ENCODE measurements around the gene YES1. TPM values are rescaled to one million over a fixed set of nuclear protein-coding genes. Genes with fewer than 3 reads are reported as not detected.
A peak's percentile ranks its signal among the peaks of the same experiment; 100 is the strongest.
"Not testable (repeated sequence)": the region's sequence is repeated elsewhere in the genome, so short reads cannot be mapped to it uniquely, and the experiment has no call there.

YES1 gene
- total and polyA plus RNA-seq, 8 donors = 6.4 to 147 (median 36.6) TPM

- Histone ChIP-seq H3K4me3 (no peak overlapping the region), H3K27me3 (no peaks in the 10 kb centered on the region), H3K4me1 (peaks cover 0 to 33% (median 5%) of the 10 kb centered on the region in 4 donors), H3K36me3 (no peaks in the 10 kb centered on the region), H3K27ac (no peak overlapping the region), H3K9me3 (no peaks in the 10 kb centered on the region)
- DNase-seq = no peak
- TF ChIP-seq EP300 (IDR thresholded peaks at IDR 0.05) (no peak), POLR2A (IDR thresholded peaks at IDR 0.05) (no peak), POLR2AphosphoS5 (IDR thresholded peaks at IDR 0.05) (no peak)
- TF ChIP-seq, protein P1, sequence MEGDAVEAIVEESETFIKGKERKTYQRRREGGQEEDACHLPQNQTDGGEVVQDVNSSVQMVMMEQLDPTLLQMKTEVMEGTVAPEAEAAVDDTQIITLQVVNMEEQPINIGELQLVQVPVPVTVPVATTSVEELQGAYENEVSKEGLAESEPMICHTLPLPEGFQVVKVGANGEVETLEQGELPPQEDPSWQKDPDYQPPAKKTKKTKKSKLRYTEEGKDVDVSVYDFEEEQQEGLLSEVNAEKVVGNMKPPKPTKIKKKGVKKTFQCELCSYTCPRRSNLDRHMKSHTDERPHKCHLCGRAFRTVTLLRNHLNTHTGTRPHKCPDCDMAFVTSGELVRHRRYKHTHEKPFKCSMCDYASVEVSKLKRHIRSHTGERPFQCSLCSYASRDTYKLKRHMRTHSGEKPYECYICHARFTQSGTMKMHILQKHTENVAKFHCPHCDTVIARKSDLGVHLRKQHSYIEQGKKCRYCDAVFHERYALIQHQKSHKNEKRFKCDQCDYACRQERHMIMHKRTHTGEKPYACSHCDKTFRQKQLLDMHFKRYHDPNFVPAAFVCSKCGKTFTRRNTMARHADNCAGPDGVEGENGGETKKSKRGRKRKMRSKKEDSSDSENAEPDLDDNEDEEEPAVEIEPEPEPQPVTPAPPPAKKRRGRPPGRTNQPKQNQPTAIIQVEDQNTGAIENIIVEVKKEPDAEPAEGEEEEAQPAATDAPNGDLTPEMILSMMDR (IDR thresholded peaks at IDR 0.05) = no peak
- intact Hi-C loops (cut with DNase I; ENCODE audit: low total_unique reads) = no loop called here
- 93 to 96% (median 95%) methylated on average over 12 of the region's 12 CpGs for WGBS, 5 donors
Measured at GRCh38 chr18:767084-767882, 44.8 kb downstream of the YES1 start.

GRCh38 chr18:766550-766860, 45.5 kb downstream of the YES1 start:
- 66 to 85% (median 76%) methylated on average over 1 of the region's 1 CpG for WGBS, 5 donors
- peak overlapping the region in 1 of 5 donors; percentile 14 for H3K27ac ChIP-seq
- no peaks in the 10 kb centered on the region for H3K36me3 ChIP-seq
- no peak for DNase-seq
- no peaks in the 10 kb centered on the region for H3K27me3 ChIP-seq
- intact Hi-C loops (cut with DNase I; ENCODE audit: low total_unique reads) = no loop called here
- H3K4me3 ChIP-seq = no peak overlapping the region
- no peak for TF ChIP-seq POLR2AphosphoS5 (IDR thresholded peaks at IDR 0.05)
- no peak for TF ChIP-seq EP300 (IDR thresholded peaks at IDR 0.05)
- TF ChIP-seq POLR2A (IDR thresholded peaks at IDR 0.05) = no peak
- TF ChIP-seq, protein P1 (IDR thresholded peaks at IDR 0.05) = no peak
- peaks cover 0 to 33% (median 5%) of the 10 kb centered on the region in 4 donors for H3K4me1 ChIP-seq
- H3K9me3 ChIP-seq = no peaks in the 10 kb centered on the region

GRCh38 chr18:765764-766549, 46.1 kb downstream of the YES1 start:
- H3K4me1 ChIP-seq = peaks cover 0 to 33% (median 5%) of the 10 kb centered on the region in 4 donors
- peak in 2 of 3 donors; percentile 47 to 67 for TF ChIP-seq POLR2AphosphoS5 (IDR thresholded peaks at IDR 0.05)
- TF ChIP-seq, protein P1 (IDR thresholded peaks at IDR 0.05) = no peak
- TF ChIP-seq EP300 (IDR thresholded peaks at IDR 0.05) = no peak
- TF ChIP-seq POLR2A (IDR thresholded peaks at IDR 0.05) = no peak
- H3K9me3 ChIP-seq = no peaks in the 10 kb centered on the region
- no peak overlapping the region for H3K4me3 ChIP-seq
- intact Hi-C loops (cut with DNase I; ENCODE audit: low total_unique reads) = no loop called here
- H3K27ac ChIP-seq = peak overlapping the region in 1 of 5 donors; percentile 14
- DNase-seq = peak in 1 of 2 donors; percentile 32
- WGBS, 5 donors = 35 to 64% (median 43%) methylated on average over 7 of the region's 7 CpGs
- H3K27me3 ChIP-seq = no peaks in the 10 kb centered on the region
- H3K36me3 ChIP-seq = no peaks in the 10 kb centered on the region

DNA sequence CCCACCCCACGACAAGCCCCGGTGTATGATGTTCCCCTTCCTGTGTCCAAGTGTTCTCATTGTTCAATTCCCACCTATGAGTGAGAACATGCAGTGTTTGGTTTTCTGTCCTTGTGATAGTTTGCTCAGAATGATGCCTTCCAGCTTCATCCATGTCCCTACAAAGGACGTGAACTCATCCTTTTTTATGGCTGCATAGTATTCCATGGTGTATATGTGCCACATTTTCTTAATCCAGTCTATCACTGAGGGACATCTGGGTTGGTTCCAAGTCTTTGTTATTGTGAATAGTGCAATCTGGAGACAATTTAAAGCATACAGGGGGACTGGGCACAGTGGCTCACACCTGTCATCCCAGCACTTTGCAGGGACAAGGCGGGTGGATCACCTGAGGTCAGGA, 52.2 kb downstream of the YES1 start:
- H3K9me3 ChIP-seq; intact Hi-C loops (cut with DNase I; ENCODE audit: low total_unique reads); H3K27ac ChIP-seq; DNase-seq; H3K27me3 ChIP-seq; H3K4me1 ChIP-seq; H3K4me3 ChIP-seq: not testable (repeated sequence)
- WGBS, 5 donors = 92 to 96% (median 95%) methylated on average over 2 to 4 of the region's 4 CpGs
- H3K36me3 ChIP-seq = peaks cover 0 to 13% (median 11%) of the 10 kb centered on the region in 4 donors
